ENCODE measurements around the gene SPINK2. TPM values are rescaled to one million over a fixed set of nuclear protein-coding genes. Genes with fewer than 3 reads are reported as not detected.

SPINK2 gene
- total RNA-seq, 4 donors from 2014 or later, result not detected

DNA sequence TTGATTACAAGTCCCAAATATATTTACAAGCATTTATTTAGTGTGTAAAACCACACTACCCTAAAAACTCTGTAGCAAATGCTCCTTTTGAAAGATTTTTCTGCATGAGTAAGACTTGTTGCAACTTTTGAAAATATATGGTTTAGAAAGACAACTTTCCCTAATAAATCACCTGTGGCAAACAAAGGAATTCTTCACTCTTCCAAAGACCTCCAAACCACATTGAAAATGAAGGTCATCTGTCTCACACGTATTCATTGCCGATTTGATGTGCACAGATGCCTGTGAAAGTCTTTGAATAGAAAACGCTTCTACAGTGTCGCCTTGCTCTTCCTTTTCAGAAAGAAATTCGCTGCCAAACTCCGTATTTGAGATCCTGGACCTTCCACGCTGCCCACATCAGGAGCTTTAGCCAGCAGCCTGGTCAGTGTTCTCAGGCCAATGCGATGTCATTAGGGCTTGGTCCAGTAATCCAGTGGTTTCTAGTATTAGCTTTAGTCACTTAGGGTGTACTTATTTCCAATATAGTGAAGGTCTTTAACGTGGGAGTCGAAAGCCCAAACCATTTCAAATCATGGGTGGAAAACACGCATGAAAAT is 22.2 kb downstream of the SPINK2 start:
- H3K9me3 ChIP-seq, result no peaks in the 10 kb centered on the region
- no peaks in the 10 kb centered on the region for H3K36me3 ChIP-seq
- no peak for TF ChIP-seq POLR2A (IDR thresholded peaks at IDR 0.05)
- TF ChIP-seq, protein P1, sequence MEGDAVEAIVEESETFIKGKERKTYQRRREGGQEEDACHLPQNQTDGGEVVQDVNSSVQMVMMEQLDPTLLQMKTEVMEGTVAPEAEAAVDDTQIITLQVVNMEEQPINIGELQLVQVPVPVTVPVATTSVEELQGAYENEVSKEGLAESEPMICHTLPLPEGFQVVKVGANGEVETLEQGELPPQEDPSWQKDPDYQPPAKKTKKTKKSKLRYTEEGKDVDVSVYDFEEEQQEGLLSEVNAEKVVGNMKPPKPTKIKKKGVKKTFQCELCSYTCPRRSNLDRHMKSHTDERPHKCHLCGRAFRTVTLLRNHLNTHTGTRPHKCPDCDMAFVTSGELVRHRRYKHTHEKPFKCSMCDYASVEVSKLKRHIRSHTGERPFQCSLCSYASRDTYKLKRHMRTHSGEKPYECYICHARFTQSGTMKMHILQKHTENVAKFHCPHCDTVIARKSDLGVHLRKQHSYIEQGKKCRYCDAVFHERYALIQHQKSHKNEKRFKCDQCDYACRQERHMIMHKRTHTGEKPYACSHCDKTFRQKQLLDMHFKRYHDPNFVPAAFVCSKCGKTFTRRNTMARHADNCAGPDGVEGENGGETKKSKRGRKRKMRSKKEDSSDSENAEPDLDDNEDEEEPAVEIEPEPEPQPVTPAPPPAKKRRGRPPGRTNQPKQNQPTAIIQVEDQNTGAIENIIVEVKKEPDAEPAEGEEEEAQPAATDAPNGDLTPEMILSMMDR (IDR thresholded peaks at IDR 0.05), result no peak
- no peaks in the 10 kb centered on the region for H3K27me3 ChIP-seq
- peak overlapping the region in 2 of 4 donors; percentile 58 to 66 for H3K4me3 ChIP-seq
- peak overlapping the region in 3 of 4 donors; percentile 73 to 75 (median 74) for H3K27ac ChIP-seq
- peaks cover 0 to 4% (median 0%) of the 10 kb centered on the region in 4 donors for H3K4me1 ChIP-seq
- DNase-seq, result no peak

DNA sequence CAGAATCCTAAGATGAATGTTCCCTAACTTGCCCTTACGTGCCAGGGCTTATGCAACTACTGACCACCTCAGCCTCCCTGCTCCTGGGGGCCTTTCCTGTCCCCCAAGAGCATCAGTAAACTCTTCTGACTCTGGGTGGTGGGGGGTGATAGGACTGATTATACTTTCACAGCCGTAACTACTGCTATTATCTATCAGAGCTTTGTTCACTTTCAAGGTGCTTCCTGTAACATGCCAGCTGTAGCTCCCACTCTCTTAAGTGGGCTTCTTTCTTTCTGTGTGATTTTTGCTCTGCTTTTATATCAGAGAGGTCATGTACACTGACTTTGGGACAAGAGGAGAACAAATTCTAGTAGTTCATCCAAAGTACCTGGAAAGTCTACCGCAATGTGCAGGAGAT is 25.3 kb downstream of the SPINK2 start:
- no peak for TF ChIP-seq POLR2A (IDR thresholded peaks at IDR 0.05)
- TF ChIP-seq, protein P1 (IDR thresholded peaks at IDR 0.05), result no peak
- no peak for DNase-seq
- peaks cover 0 to 4% (median 0%) of the 10 kb centered on the region in 4 donors for H3K4me1 ChIP-seq
- H3K36me3 ChIP-seq, result no peaks in the 10 kb centered on the region
- no peak overlapping the region for H3K27ac ChIP-seq
- H3K9me3 ChIP-seq, result no peaks in the 10 kb centered on the region
- H3K4me3 ChIP-seq, result no peak overlapping the region
- no peaks in the 10 kb centered on the region for H3K27me3 ChIP-seq

GRCh38 chr4:56791316-56791715 is 30.2 kb downstream of the SPINK2 start:
- DNase-seq, result no peak
- Histone ChIP-seq H3K36me3 (no peaks in the 10 kb centered on the region), H3K4me3 (no peak overlapping the region), H3K27ac (no peak overlapping the region), H3K4me1 (peaks cover 0 to 14% (median 0%) of the 10 kb centered on the region in 4 donors), H3K27me3 (no peaks in the 10 kb centered on the region), H3K9me3 (no peaks in the 10 kb centered on the region)
- TF ChIP-seq, protein P1 (IDR thresholded peaks at IDR 0.05), result no peak
- no peak for TF ChIP-seq POLR2A (IDR thresholded peaks at IDR 0.05)

GRCh38 chr4:56790691-56791091 is 30.8 kb downstream of the SPINK2 start:
- H3K36me3 ChIP-seq, result no peaks in the 10 kb centered on the region
- no peak for DNase-seq
- H3K4me3 ChIP-seq, result no peak overlapping the region

GRCh38 chr4:56788081-56788480 is 33.4 kb downstream of the SPINK2 start:
- no peaks in the 10 kb centered on the region for H3K9me3 ChIP-seq
- TF ChIP-seq POLR2A (IDR thresholded peaks at IDR 0.05), result no peak
- TF ChIP-seq, protein P1 (IDR thresholded peaks at IDR 0.05), result no peak
- H3K36me3 ChIP-seq, result no peaks in the 10 kb centered on the region
- no peak overlapping the region for H3K4me3 ChIP-seq
- no peaks in the 10 kb centered on the region for H3K27me3 ChIP-seq
- DNase-seq, result no peak
- H3K4me1 ChIP-seq, result peaks cover 0 to 14% (median 0%) of the 10 kb centered on the region in 4 donors
- H3K27ac ChIP-seq, result peak overlapping the region in 1 of 4 donors; percentile 72

More at GRCh38 chr4:56790691-56791091, 30.8 kb downstream of the SPINK2 start:
- Histone ChIP-seq H3K9me3 (no peaks in the 10 kb centered on the region), H3K27me3 (no peaks in the 10 kb centered on the region), H3K4me1 (peaks cover 0 to 14% (median 0%) of the 10 kb centered on the region in 4 donors), H3K27ac (no peak overlapping the region)
- TF ChIP-seq POLR2A (IDR thresholded peaks at IDR 0.05), result no peak
- TF ChIP-seq, protein P1 (IDR thresholded peaks at IDR 0.05), result no peak
